K562 (cell line): Measurements from ENCODE around the gene EFR3B. TPM values are rescaled to one million over a fixed set of nuclear protein-coding genes. Genes with fewer than 3 reads are reported as not detected.

ENCODE experiments used
- ATAC-seq: fragments of 200-7000 bp; cut with Tn5 transposase; 3 replicates; pipeline ENCODE4 v1.9.1; 2020; ENCODE audit warnings: moderate library complexity
- BruUV-seq: library from RNA; stranded (reverse); fragments of 400-500 nt; replicated peaks from 2 replicates; lab custom pipeline; 2021; lab: Mats Ljungman, UMichigan
- CTCF ChIA-PET: fragments of 300-600 bp; formaldehyde crosslinking; extraction: SDS; loops from one replicate; lab custom pipeline; 2021; ENCODE audit warnings: low intra/inter-chr PET ratio; lab: Yijun Ruan, JAX
- POLR2A ChIA-PET: fragments of 300-600, 350-650 bp; sonication (Branson Sonifier 250); formaldehyde crosslinking; extraction: SDS; loops from one replicate; lab custom pipeline; 2021; ENCODE audit warnings: antibody characterized with exemption, inconsistent platforms; lab: Yijun Ruan, JAX
- DNase-seq, 4 experiments: peaks; one replicate each; pipeline versions ENCODE4 v3.0.0 to v3.0.0-alpha.2; 2011 to 2018; ENCODE audit warnings: low spot score in 3 of 4, mixed read lengths in 3 of 4; ENCODE audit errors: extremely low read depth in 1 of 4
- FAIRE-seq: peaks from 2 replicates; lab custom pipeline; 2011; peaks lifted over from hg19 to GRCh38; lab: Jason Lieb, UNC
- H2AFZ ChIP-seq: 2 replicates; pipeline ENCODE4 v1.6.0; 2011; ENCODE audit warnings: low read depth, low read length, control low read depth, inconsistent platforms
- H3K27ac ChIP-seq: fragments of 200-600 bp; 3 replicates; pipeline ENCODE4 v1.8.0; 2011; ENCODE audit warnings: low read depth, mild to moderate bottlenecking, control low read depth, inconsistent platforms, low read length, moderate library complexity, mixed read lengths; ENCODE audit errors: extremely low read depth
- H3K27me3 ChIP-seq, 2 experiments: fragments of 300-600 bp in 1 of 2; 2 replicates in 1 of 2; 3 replicates in 1 of 2; pipeline versions ENCODE4 v1.6.0 to v1.8.0; 2011; ENCODE audit warnings: inconsistent platforms in 2 of 2, low read length in 2 of 2, mild to moderate bottlenecking in 1 of 2, mixed read lengths in 1 of 2, moderate library complexity in 1 of 2; ENCODE audit not compliant: control insufficient read depth in 2 of 2, insufficient read depth in 2 of 2
- H3K36me3 ChIP-seq: fragments of 300-600 bp; 3 replicates; pipeline ENCODE4 v1.8.0; 2011; ENCODE audit warnings: mild to moderate bottlenecking, low read length, inconsistent platforms; ENCODE audit not compliant: control insufficient read depth, insufficient read depth
- H3K4me1 ChIP-seq, 2 experiments: fragments of 200-600 bp in 1 of 2; replicated peaks in 1 of 2; 2 replicates in 1 of 2; 3 replicates in 1 of 2; pipeline versions ENCODE4 v1.5.1 to v1.8.0; 2011; ENCODE audit warnings: inconsistent platforms in 2 of 2, low read length in 2 of 2, mild to moderate bottlenecking in 1 of 2, mixed read lengths in 1 of 2, moderate library complexity in 1 of 2; ENCODE audit not compliant: control insufficient read depth in 2 of 2, insufficient read depth in 2 of 2
- H3K4me2 ChIP-seq: 2 replicates; pipeline ENCODE4 v1.6.1; 2011; ENCODE audit warnings: low read length, control low read depth, inconsistent platforms, mixed read lengths; ENCODE audit not compliant: insufficient read depth
- H3K4me3 ChIP-seq: fragments of 200-600 bp; sonication (generic), shearing (Covaris generic); 2 replicates; pipeline ENCODE4 v1.5.1; 2016; ENCODE audit warnings: control low read depth, inconsistent platforms
- H3K79me2 ChIP-seq: fragments of 200-600 bp; 3 replicates; pipeline ENCODE4 v1.8.0; 2011; ENCODE audit warnings: low read length, inconsistent platforms; ENCODE audit not compliant: control insufficient read depth, insufficient read depth
- H3K9ac ChIP-seq, 2 experiments: 2 replicates each; pipeline versions ENCODE4 v1.6.0 to v1.6.1; 2011; ENCODE audit warnings: low read depth in 2 of 2, low read length in 2 of 2, control low read depth in 1 of 2, inconsistent platforms in 1 of 2, mild to moderate bottlenecking in 1 of 2, mixed read lengths in 1 of 2; ENCODE audit not compliant: insufficient read depth in 1 of 2
- H3K9me1 ChIP-seq: one replicate; pipeline ENCODE4 v1.6.0; 2011; ENCODE audit warnings: inconsistent platforms, mild to moderate bottlenecking, low read length, moderate library complexity; ENCODE audit not compliant: control insufficient read depth, insufficient read depth
- H3K9me3 ChIP-seq: replicated peaks from 2 replicates; pipeline ENCODE4 v1.5.1; 2011; ENCODE audit warnings: low read depth, low read length, inconsistent platforms; ENCODE audit not compliant: control insufficient read depth, insufficient read depth
- H4K20me1 ChIP-seq: replicated peaks from 2 replicates; pipeline ENCODE4 v1.6.1; 2011; ENCODE audit warnings: low read length, inconsistent platforms, mixed read lengths; ENCODE audit not compliant: control insufficient read depth, insufficient read depth
- AFF4 ChIP-seq: sonication (generic); formaldehyde crosslinking; IDR thresholded peaks from 2 replicates; pipeline ENCODE4 v1.8.0; 2023; ENCODE audit warnings: mild to moderate bottlenecking, missing genetic modification reagents
- BMI1 ChIP-seq: fragments of 150-350 bp; IDR thresholded peaks from 2 replicates; pipeline ENCODE4 v1.6.1; 2014; ENCODE audit warnings: low read length
- C11orf30 ChIP-seq: fragments of 450-650 bp; IDR thresholded peaks from 2 replicates; pipeline ENCODE4 v1.6.1; 2016; ENCODE audit warnings: low read depth, mild to moderate bottlenecking
- ESRRB ChIP-seq: fragments of 250-450 bp; sonication (Bioruptor Pico); IDR thresholded peaks from 2 replicates; pipeline ENCODE4 v1.5.0; 2020; ENCODE audit warnings: mild to moderate bottlenecking, moderate library complexity, borderline replicate concordance
- MBD1 ChIP-seq: fragments of 250-450 bp; sonication (Bioruptor Pico); IDR thresholded peaks from 2 replicates; pipeline ENCODE4 v1.8.0; 2022; ENCODE audit warnings: inconsistent platforms
- POLR2AphosphoS2 ChIP-seq: IDR thresholded peaks from 2 replicates; pipeline ENCODE4 v1.6.1; 2012; ENCODE audit warnings: low read length, improper control_type of control experiment
- RBM17 ChIP-seq: fragments of 200-400 bp; formaldehyde crosslinking; IDR thresholded peaks from 2 replicates; pipeline ENCODE4 v1.6.1; 2017; ENCODE audit warnings: low read depth, mild to moderate bottlenecking, low read length, borderline replicate concordance
- SP2 ChIP-seq: IDR thresholded peaks from 2 replicates; pipeline ENCODE4 v1.6.1; 2011; ENCODE audit warnings: mild to moderate bottlenecking, low read depth, low read length, moderate library complexity; ENCODE audit not compliant: poor library complexity, severe bottlenecking; ENCODE audit errors: extremely low read depth
- SRSF3 ChIP-seq: fragments of 200-400 bp; formaldehyde crosslinking; IDR thresholded peaks from 2 replicates; pipeline ENCODE4 v1.6.1; 2016; ENCODE audit warnings: mild to moderate bottlenecking, low read length, moderate library complexity; ENCODE audit not compliant: insufficient read depth
- ZNF699 ChIP-seq: fragments of 250-450 bp; sonication (Bioruptor Pico); IDR thresholded peaks from 2 replicates; pipeline ENCODE4 v1.8.0; 2021; ENCODE audit warnings: mild to moderate bottlenecking, moderate library complexity; ENCODE audit not compliant: insufficient replicate concordance
- ZNF77 ChIP-seq: fragments of 250-450 bp; sonication (Bioruptor Pico); IDR thresholded peaks from 2 replicates; pipeline ENCODE4 v1.5.0; 2020
- WGBS: fragments of 100-300 bp; shearing (Covaris generic); methylation state at CpG from one replicate; pipeline ENCODE4 v1.1.6; 2016; ENCODE audit warnings: low coverage, mixed read lengths; ENCODE audit not compliant: insufficient coverage; ENCODE audit errors: missing lambda C conversion rate; 5-methylcytosine and 5-hydroxymethylcytosine counted together
- in situ Hi-C: fragments of 300-500 bp; cut with MboI; formaldehyde crosslinking; loops from 4 replicates; pipeline ENCODE4 v1.15.0; 2018; ENCODE audit warnings: inconsistent platforms, mixed read lengths
- intact Hi-C: fragments of 100-400 bp; cut with micrococcal nuclease; formaldehyde crosslinking; loops from 2 replicates; pipeline ENCODE4 v1.14.2; 2022
- polyA plus RNA-seq, 8 experiments: library from polyadenylated mRNA; depleted of rRNA in 4 of 8; stranded (reverse) in 5 of 8; unstranded in 3 of 8; fragments of >200 nt; fragmentation: Nextera tagmentation in 2 of 8; fragmentation: Illumina TruSeq in 1 of 8; extraction: Ambion mirVana in 2 of 8; extraction: Trizol in 1 of 8; gene quantifications; 2 replicates each; pipeline versions ENCODE4 v1.2.1 to v1.2.3, GENCODE V29; 2011 to 2014; ENCODE audit warnings: inconsistent platforms in 1 of 8, missing spikeins in 1 of 8
- total RNA-seq, 7 experiments: library from RNA; depleted of rRNA in 6 of 7; stranded (reverse); fragments of >200 nt in 6 of 7; fragmentation: Illumina TruSeq in 2 of 7; extraction: Trizol in 2 of 7; gene quantifications; 2 replicates each; pipeline versions ENCODE4 v1.2.1 to v1.2.3, GENCODE V29; 2011 to 2021; ENCODE audit warnings: low replicate concordance in 1 of 7

Gene EFR3B
- total and polyA plus RNA-seq, 9 of the 15 experiments (the other 6 are each of a cell fraction or from before 2014, with no cell fraction given), result not detected

GRCh38 chr2:25043241-25043867 is 1.5 kb downstream of the EFR3B start:
- DNase-seq, result no peak
- no peak overlapping the region for H3K4me3 ChIP-seq
- POLR2A ChIA-PET, result interaction anchor here (0.7 to 1.4 kb wide), 4 partner anchors 9 to 63 kb away, joined by 3 to 4 read pairs (median 4); no protein-coding TSS in a partner anchor
- no peaks in the 10 kb centered on the region for H3K36me3 ChIP-seq
- no peaks in the 10 kb centered on the region for H3K79me2 ChIP-seq
- H2AFZ ChIP-seq, result no peak overlapping the region
- H3K27ac ChIP-seq, result no peak overlapping the region
- no peak for FAIRE-seq
- H3K4me2 ChIP-seq, result no peak overlapping the region
- peaks cover 35 to 72% of the 10 kb centered on the region in 2 experiments for H3K27me3 ChIP-seq
- peaks cover 10% of the 10 kb centered on the region; the same call in 1 of the 2 replicates for H4K20me1 ChIP-seq
- intact Hi-C loops, result no loop called here
- H3K9ac ChIP-seq, result no peak overlapping the region
- 0% methylated on average over 7 of the region's 8 CpGs for WGBS
- no peak for ATAC-seq
- H3K9me1 ChIP-seq, result no peaks in the 10 kb centered on the region
- H3K9me3 ChIP-seq, result no peaks in the 10 kb centered on the region
- no TSS peak for BruUV-seq
- CTCF ChIA-PET, result no interaction called here
- in situ Hi-C loops, result no loop called here
- H3K4me1 ChIP-seq, result peaks cover 5 to 20% of the 10 kb centered on the region in 2 experiments; a peak in 3 of 5 replicates
- TF ChIP-seq ZNF699 (CRISPR knock-in tag) (no peak), C11orf30 (no peak), SP2 (no peak), ZNF77 (CRISPR knock-in tag) (no peak), RBM17 (no peak), ESRRB (CRISPR knock-in tag) (no peak), SRSF3 (no peak), BMI1 (no peak), POLR2AphosphoS2 (no peak), MBD1 (CRISPR knock-in tag) (no peak), AFF4 (CRISPR knock-in tag) (no peak)
